ENCODE measurements around the gene RPS24. TPM values are rescaled to one million over a fixed set of nuclear protein-coding genes. Genes with fewer than 3 reads are reported as not detected.

RPS24 gene
- total and polyA plus RNA-seq, 4 donors: 314 to 1,104 (median 812) TPM

DNA sequence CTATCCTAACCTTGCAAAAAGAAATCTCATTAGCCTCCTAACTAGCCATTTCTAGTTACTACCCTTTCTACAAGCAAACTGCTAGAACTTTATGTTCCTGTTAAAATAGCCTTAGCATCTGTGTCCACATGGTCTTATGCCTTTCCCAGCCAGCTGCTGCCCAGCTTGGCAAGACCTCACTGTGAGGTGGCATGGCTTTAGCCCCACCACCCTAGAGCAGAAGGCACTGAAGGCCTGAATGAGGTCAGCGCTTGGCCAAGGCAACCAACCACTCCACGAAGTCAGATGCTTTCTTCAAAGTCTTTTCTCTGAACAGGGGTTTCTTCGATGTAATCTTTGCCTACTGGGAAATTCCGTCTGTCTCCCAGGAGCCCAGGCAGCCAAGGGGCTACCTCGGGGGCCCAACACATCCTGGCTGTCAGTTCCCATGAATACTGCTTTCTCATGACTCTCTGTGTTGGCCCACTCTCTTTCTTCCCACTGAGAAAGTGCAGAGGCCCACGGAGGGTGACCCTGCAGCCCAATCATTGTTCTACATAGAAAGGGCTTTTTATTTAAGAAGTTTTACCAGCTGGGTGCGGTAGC is 45.9 kb upstream of the RPS24 start:
- H3K27ac ChIP-seq (ENCODE audit: low read depth in 1 of 2, low read length in 2 of 2): no peak overlapping the region
- no peaks in the 10 kb centered on the region for H3K27me3 ChIP-seq (ENCODE audit: control insufficient read depth in 4 of 4, insufficient read depth in 4 of 4, low read length in 3 of 4)
- H3K4me3 ChIP-seq (ENCODE audit: low read depth in 1 of 3, low read length in 3 of 3): no peak overlapping the region
- 97% methylated on average over 7 of the region's 7 CpGs for WGBS
- H3K4me1 ChIP-seq (ENCODE audit: control insufficient read depth in 4 of 4, insufficient read depth in 4 of 4, low read length in 3 of 4): no peaks in the 10 kb centered on the region
- no peaks in the 10 kb centered on the region for H3K9me3 ChIP-seq (ENCODE audit: control insufficient read depth in 4 of 4, low read length in 3 of 4)
- TF ChIP-seq NR2F2 (IDR thresholded peaks at IDR 0.05) (no peak), YY1 (IDR thresholded peaks at IDR 0.05) (no peak), HNF4A (conservative IDR thresholded peaks at IDR 0.05) (no peak), JUND (IDR thresholded peaks at IDR 0.05) (no peak), EGR1 (IDR thresholded peaks at IDR 0.05; ENCODE audit: low read depth in 2 of 2) (no peak), SP1 (IDR thresholded peaks at IDR 0.05) (no peak), TAF1 (conservative IDR thresholded peaks at IDR 0.05) (no peak), GABPA (IDR thresholded peaks at IDR 0.05 in 1 of 2, conservative IDR thresholded peaks at IDR 0.05 in 1 of 2) (no peak), RXRA (IDR thresholded peaks at IDR 0.05) (no peak), FOXA1 (IDR thresholded peaks at IDR 0.05) (no peak), FOXA2 (IDR thresholded peaks at IDR 0.05) (no peak), RAD21 (IDR thresholded peaks at IDR 0.05) (no peak), HNF4G (IDR thresholded peaks at IDR 0.05) (no peak)
- TF ChIP-seq, protein P1, sequence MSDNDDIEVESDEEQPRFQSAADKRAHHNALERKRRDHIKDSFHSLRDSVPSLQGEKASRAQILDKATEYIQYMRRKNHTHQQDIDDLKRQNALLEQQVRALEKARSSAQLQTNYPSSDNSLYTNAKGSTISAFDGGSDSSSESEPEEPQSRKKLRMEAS (IDR thresholded peaks at IDR 0.05): no peak
- TF ChIP-seq, protein P2, sequence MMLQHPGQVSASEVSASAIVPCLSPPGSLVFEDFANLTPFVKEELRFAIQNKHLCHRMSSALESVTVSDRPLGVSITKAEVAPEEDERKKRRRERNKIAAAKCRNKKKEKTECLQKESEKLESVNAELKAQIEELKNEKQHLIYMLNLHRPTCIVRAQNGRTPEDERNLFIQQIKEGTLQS (IDR thresholded peaks at IDR 0.05): no peak
- TF ChIP-seq, protein P3, sequence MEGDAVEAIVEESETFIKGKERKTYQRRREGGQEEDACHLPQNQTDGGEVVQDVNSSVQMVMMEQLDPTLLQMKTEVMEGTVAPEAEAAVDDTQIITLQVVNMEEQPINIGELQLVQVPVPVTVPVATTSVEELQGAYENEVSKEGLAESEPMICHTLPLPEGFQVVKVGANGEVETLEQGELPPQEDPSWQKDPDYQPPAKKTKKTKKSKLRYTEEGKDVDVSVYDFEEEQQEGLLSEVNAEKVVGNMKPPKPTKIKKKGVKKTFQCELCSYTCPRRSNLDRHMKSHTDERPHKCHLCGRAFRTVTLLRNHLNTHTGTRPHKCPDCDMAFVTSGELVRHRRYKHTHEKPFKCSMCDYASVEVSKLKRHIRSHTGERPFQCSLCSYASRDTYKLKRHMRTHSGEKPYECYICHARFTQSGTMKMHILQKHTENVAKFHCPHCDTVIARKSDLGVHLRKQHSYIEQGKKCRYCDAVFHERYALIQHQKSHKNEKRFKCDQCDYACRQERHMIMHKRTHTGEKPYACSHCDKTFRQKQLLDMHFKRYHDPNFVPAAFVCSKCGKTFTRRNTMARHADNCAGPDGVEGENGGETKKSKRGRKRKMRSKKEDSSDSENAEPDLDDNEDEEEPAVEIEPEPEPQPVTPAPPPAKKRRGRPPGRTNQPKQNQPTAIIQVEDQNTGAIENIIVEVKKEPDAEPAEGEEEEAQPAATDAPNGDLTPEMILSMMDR (IDR thresholded peaks at IDR 0.05; ENCODE audit: low read depth, low read length, missing input control): no peak
- TF ChIP-seq, protein P4, sequence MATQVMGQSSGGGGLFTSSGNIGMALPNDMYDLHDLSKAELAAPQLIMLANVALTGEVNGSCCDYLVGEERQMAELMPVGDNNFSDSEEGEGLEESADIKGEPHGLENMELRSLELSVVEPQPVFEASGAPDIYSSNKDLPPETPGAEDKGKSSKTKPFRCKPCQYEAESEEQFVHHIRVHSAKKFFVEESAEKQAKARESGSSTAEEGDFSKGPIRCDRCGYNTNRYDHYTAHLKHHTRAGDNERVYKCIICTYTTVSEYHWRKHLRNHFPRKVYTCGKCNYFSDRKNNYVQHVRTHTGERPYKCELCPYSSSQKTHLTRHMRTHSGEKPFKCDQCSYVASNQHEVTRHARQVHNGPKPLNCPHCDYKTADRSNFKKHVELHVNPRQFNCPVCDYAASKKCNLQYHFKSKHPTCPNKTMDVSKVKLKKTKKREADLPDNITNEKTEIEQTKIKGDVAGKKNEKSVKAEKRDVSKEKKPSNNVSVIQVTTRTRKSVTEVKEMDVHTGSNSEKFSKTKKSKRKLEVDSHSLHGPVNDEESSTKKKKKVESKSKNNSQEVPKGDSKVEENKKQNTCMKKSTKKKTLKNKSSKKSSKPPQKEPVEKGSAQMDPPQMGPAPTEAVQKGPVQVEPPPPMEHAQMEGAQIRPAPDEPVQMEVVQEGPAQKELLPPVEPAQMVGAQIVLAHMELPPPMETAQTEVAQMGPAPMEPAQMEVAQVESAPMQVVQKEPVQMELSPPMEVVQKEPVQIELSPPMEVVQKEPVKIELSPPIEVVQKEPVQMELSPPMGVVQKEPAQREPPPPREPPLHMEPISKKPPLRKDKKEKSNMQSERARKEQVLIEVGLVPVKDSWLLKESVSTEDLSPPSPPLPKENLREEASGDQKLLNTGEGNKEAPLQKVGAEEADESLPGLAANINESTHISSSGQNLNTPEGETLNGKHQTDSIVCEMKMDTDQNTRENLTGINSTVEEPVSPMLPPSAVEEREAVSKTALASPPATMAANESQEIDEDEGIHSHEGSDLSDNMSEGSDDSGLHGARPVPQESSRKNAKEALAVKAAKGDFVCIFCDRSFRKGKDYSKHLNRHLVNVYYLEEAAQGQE (IDR thresholded peaks at IDR 0.05): no peak
- TF ChIP-seq, protein P5, sequence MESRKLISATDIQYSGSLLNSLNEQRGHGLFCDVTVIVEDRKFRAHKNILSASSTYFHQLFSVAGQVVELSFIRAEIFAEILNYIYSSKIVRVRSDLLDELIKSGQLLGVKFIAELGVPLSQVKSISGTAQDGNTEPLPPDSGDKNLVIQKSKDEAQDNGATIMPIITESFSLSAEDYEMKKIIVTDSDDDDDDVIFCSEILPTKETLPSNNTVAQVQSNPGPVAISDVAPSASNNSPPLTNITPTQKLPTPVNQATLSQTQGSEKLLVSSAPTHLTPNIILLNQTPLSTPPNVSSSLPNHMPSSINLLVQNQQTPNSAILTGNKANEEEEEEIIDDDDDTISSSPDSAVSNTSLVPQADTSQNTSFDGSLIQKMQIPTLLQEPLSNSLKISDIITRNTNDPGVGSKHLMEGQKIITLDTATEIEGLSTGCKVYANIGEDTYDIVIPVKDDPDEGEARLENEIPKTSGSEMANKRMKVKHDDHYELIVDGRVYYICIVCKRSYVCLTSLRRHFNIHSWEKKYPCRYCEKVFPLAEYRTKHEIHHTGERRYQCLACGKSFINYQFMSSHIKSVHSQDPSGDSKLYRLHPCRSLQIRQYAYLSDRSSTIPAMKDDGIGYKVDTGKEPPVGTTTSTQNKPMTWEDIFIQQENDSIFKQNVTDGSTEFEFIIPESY (IDR thresholded peaks at IDR 0.05): no peak
- peaks cover 7 to 80% (median 66%) of the 10 kb centered on the region in 4 donors for H3K36me3 ChIP-seq (ENCODE audit: control insufficient read depth in 4 of 4, insufficient read depth in 3 of 4, low read depth in 1 of 4, low read length in 3 of 4)
- no peak overlapping the region for H3K9ac ChIP-seq (ENCODE audit: low read depth in 1 of 2, low read length in 2 of 2)
- DNase-seq (ENCODE audit: low spot score): no peak
